HG03060 (cell line): ENCODE results near the gene KCTD21.

Source experiments
- ATAC-seq: cut with Tn5 transposase; IDR thresholded peaks from one replicate; pipeline ENCODE4 v1.9.1; 2021; ENCODE audit warnings: low read depth, moderate number of reproducible peaks; ENCODE audit not compliant: unreplicated experiment

Gene KCTD21

DNA sequence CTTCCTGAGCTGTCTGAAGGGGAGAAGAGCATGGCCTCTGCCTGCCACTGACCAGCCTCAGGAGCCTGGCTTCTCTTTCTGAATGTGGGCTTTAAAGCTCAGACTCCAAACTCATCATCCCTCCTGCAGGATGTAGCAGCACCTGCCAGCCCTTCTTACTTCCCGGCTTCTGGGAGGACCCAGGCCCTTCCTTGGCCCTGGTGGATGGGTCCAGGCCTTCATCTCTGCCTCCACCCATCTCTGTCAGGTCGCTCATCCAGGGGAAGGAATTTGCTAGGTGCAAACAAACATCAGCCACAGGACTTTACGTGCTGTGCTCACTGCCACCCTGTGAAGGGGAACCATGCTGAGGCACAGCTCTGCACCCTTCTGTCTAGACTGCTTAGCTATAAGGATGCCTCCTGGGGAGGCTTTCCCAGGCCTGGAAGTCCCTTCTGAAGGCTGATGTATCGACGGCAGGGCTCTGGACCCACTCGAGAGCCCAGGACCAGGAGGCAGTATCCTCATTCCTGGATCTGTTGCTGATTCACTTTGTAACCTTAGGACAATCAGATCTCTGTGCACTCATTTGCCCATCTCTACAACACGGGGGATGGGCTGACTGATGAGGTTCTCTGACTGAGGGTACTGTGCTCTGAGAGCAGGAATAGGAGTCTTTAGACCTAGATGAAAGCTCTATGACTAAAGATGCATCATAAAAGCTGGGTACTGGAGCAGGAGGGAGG is 31.2 kb upstream of the KCTD21 start:
- no peak for ATAC-seq

DNA sequence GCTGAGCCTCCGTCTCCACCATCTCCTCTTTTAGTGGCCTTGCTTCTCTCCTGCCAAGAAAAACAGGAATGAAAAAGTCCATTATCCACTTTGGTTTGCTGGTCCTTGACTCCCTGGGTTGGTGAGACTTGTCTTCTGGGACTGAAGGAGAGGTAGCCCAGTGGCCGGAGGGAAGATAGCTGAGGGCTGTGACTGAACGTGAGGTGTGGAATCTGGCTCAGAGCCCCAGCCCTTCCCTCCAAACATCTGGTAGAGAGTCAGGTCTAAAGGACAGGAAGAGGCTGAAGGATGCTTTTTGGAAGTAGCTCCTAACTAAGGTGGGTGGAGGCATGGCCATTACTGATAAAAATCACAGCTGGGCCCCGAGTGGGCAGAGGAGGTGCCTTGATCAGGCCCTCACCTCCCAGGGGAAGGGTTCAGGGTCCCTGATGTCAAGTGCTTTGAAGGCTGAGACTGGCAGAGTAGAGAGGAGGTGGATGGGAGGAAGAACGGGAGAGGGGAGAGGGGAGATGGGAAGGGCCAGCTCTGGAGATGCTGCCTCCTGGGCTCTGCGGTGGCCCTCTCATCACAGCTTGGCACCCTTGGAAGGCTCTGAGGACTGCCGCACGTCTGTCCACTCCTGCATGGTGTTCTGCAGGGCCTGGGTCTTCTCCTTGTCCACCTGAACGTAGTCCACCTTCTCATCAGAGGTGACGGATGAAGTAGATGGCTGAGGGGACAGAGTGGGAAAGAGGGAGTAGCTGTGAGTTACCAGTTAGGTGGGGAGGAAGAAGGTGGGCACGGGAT is 30.5 kb upstream of the KCTD21 start:
- no peak for ATAC-seq

DNA sequence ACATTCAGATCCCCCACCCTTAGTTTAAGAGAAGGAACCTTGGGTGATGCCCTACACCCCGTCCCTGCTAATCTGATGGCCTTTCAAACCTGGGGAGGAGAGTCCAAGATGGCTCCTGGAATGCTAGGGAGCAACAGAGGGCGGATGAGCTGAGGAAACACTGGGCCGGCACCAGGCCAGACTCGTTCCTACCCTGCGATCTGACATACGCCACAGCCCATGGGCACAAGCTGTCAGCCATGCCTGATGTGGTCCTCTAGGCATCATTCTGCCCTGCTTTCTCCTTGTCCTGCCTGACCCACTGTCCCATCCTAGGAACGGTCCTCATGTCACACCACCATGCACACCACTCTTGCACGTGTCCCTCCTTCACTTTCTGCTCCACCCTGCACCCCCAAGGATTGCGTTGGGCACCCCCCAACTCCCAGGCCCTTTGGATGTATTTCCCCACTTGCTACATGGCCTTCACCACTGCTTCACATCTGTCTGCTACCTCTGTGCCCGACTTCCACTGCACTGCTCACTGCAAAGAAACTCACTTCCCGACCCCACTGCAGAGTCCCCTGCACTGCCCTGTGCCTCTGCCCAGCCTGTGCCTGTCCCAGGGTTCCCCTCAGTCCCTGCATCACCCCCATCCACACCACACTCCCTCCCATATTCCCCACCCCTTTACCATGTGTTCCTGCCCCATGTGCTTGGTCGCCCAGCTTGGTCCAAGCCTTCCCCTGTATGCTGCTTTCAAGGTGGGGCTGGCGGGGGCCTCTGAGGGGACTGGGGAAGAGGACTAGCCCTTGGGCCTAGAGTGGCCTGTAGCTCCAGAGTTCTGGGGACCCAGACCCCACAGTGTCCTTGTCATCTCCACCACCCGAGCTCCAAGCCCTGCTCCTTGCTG is 29.5 kb upstream of the KCTD21 start:
- no peak for ATAC-seq

DNA sequence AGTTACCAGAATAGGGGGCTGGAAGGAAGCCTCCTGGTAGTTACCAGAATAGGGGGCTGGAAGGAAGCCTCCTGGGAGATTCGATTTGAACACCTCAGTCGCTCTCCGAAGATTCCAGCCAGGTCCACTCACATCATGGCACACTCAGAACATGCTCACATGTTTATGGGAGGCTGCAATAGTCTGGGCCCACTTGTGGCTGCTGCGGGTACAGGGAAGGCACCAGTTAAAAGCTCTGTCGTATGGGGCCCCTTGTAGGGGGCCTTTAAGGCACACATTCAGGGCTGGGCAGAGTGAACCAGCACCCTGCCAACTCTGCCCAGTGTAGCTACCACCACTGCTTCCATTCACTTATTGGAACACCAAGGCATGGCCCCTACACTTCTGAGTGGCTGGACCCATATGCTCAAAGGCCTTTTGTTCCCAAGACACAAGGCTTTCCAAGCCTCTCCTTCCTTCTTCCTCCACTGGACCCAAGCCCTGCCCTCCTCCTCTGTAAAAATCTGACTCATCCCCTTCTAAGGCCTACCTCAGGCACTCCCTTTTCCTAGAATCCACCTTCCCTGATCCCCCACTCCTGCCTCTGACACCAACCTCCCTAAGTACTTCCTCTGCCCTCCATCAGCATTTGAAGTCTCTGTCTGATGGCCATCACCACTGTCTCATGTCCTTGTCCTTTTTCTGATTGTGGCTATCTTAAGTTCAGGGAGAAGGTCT is 28.3 kb upstream of the KCTD21 start:
- ATAC-seq, result no peak

DNA sequence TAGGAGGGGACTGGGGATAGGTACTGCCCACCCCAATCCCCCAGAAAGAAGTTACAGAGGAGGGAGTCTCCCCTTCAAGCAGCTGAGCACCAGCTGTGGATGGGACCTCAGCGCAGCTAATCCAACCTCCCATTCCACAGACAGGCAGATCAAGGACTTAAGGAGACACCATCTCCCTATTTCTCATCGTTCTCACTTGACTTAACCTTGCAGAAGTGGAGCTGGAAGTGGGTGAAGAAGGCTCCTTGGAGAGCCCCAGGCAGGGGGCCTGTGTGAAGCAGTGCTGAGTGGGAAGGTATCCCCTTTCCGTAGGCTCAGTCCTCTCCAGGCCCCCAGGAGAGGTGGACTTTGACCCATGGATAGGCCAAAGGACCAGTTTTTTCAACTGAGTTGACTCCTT is 27.6 kb upstream of the KCTD21 start:
- no peak for ATAC-seq

DNA sequence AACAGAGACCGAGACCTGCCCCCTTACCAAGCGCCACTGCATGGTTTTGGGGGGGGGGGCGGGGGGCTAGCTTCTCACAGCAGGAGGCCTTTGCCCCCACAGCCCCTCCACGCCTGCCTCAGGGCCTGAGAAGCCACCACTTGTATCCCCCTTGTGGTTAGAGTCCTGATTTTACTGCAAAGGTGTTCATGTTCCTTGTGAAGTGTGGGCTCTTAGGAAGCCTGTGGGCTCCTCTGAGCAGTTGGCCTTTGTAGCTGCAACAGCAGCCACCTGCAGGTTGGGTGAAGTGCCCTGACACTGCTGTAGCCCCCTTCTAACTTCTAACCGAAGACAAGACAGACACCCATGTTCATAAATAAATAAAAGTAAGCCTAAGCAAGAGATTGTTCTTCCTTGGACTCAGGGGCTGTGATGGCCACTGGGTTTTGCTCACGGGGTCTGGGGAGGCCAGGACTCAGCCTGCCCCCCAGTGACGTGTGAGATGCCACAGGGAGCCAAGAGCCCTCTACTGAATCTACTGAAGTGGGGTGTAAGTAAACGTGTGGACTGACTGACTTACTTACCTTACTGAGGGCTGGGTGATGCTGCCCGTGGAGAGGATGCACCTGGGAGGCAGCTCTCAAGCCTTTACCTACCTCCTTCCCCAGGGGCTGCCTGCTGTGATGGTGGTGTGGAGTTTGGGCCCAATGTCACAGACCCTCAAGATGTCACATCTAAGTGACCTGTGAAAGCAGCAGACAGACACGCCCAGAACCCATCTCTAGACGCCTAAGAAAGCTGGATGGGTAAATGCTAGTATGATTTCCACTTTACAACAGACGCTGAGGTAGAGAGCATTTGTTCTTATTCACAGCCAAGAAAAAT is 26.1 kb upstream of the KCTD21 start:
- ATAC-seq, result no peak

DNA sequence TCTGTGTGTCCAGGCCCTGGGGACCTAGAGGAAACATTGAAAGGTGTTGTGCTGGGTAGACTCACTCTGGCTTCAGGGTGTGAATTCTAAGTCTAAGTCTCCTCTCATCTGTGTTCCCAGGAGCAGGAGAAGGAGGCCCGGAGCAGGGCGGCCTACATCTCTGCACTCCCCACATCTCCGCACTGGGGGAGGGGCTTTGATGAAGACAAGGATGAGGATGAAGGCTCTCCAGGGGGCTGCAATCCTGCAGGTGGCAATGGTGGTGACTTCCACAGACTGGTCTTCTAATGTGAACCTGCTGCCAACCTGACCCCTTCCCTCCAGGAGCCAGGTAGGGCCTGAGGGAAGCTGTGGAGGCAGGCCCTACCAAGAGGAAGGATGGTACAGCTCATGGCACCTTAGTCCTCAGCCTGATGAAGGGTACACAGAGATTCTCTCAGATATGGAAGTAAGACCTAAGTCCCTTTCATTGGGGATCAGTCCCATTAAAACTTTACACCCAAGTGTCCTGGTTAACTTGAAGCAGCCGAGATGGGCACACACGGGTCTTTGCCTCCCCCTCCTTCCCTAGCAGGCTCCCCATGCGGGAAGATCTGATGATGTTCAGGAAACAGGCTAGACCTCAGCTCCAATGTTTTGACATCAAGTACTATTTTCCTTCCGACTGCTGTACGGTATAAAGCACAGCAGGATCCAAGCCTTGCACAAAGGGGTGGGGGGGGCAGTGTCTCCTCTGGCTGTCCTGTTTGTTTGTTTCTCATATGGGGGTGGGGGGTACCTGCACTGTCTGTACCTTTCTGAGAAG is 25.3 kb upstream of the KCTD21 start:
- ATAC-seq, result no peak

DNA sequence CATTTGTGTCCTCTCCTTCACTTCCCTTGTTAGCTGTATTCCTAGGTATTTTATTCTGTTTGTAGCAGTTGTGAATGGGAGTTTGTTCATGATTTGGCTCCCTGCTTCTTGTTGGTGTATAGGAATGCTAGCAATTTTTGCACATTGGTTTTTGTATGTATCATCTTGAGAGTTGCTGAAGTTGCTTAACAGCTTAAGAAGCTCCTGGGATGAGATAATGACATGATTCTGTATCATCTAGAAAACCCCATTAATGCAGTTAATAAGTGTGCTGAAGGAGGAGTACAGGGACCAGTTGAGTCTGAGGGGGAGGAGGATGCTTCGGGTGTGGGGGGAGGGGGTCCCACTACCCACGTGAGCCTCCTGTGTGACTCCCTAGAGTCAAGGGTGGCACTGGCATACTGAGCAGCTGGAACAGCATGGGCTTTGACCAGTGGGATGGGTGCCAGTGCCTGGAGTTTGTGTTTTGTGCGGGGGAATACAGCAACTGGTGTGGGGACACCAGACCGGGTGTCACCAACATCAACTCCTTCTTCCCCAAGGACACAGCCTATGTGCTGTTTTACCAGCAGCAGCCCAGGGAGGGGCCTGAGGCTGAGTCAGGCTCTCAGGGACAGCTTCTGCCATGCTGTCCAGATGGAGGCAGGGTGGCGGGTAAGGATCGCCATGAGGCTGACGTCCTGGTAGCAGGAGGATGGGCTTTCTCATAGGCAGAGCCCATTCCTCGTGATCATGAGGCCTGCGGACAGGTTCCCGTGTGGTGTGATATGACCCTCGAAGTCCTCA is 24.4 kb upstream of the KCTD21 start:
- no peak for ATAC-seq

DNA sequence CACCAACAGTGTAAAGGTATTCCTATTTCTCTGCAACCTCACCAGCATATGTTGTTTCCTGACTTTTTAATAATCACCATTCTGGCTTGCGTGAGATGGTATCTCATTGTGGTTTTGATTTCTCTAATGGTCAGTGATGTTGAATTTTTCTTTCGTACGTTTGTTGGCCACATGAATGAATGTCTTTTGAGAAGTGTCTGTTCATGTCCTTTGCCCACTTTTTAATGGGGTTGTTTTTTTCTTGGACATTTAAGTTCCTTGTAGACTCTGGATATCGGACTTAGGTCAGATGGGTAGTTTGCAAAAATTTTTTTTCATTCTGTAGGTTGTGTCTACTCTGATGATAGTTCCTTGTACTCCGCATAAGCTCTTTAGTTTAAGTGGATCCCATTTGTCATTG is 23.1 kb upstream of the KCTD21 start:
- no peak for ATAC-seq

DNA sequence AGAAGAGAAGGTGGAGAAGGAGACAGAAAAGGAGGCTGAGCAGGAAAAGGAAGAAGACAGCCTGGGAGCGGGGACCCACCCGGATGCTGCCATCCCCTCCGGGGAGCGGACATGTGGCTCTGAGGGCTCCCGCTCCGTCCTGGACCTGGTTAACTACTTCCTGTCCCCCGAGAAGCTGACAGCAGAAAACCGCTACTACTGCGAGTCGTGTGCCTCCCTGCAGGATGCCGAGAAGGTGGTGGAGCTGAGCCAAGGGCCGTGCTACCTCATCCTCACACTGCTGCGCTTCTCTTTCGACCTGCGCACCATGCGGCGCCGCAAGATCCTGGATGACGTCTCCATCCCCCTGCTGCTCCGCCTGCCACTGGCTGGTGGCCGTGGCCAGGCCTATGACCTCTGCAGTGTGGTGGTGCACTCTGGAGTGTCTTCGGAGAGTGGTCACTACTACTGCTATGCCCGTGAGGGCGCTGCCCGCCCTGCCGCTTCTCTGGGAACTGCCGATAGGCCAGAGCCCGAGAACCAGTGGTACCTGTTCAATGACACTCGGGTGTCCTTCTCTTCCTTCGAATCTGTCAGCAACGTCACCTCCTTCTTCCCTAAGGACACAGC is 21.7 kb upstream of the KCTD21 start:
- ATAC-seq, result no peak

DNA sequence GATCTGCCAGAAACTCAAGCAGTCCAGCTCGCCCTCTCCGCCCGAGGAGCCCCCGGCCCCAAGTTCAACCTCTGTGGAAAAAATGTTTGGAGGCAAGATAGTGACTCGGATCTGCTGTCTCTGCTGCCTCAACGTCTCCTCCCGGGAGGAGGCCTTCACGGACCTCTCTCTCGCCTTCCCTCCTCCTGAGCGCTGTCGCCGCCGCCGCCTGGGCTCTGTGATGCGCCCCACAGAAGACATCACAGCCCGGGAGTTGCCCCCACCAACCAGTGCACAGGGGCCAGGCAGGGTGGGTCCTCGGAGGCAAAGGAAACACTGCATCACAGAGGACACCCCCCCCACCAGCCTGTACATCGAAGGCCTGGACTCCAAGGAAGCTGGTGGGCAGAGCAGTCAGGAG is 21.1 kb upstream of the KCTD21 start:
- no peak for ATAC-seq

DNA sequence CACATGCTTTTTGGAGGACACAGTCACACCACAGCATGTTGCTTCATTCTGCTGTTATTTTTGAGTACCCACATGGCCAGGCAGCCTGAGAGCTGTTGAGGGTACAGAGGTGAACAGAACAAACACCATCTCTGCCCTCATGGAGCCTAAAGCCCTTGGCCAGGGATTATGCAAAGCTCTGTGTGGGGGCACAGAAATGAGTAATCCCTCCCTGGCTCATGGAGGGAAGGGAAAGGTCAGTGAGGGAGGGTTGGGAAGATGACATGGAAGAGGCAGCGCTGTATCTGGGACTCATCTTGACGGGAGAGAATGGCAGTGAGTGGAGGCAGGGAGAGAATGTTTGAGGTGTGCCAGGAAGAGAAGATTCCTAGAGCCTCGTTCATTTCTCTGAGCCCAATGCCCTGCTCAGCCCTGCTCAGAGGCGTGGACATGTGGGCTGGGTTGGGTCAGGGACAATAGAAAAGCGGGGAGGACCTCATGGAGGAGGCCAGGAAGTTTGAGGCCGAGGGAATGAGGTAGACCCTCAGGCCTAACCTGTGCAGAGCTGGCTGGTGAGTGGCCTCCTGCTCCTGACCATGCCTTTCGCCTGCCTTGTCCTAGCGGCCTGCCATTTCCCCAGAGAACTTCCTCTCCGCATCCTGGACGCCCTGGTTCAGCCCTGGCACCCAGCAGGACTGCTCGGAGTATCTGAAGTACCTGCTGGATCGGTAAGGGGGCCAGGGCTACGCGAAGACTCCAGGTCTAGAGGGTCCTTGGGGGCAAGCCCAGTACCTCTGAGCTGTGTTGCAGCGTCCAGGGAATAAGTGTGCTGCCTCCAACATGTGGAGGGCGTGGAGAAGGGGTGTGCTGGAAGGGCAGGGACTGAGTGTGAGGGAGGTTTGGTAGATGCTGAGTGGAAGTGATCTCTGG is 20.1 kb upstream of the KCTD21 start:
- ATAC-seq, result no peak

DNA sequence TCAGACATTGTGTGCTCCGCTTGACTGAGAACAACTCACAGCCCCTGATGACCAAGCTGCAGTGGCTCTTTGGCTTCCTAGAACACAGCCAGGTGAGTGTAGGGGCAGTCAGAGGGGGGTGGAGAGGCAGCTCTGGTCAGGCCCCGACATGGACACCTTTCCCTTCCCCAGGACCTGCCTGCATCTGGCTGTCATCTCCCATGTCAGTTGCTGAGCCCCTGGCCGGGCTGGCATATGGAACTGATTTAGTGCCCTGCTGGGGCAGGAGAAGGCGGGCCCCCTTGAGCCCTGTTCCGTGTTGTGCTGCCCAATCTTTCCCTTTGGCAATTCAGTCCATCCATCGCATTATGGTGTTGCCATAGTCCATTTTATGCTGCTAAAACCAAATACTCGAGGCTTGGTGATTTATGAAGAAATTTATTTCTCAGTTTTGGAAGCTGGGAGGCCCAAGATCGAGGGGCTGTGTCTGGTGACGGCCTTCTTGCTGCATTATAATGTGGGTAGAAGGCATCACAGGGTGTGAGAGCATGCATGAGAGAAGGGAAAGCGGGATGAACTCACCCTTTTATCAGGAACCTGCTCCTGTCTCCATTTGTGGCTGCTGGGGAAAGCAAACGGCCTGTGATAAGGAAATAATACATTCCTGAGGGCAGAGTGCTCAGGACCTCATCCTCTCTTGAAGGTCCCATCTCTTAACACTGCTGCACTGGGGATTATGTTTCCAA is 19.3 kb upstream of the KCTD21 start:
- no peak for ATAC-seq

DNA sequence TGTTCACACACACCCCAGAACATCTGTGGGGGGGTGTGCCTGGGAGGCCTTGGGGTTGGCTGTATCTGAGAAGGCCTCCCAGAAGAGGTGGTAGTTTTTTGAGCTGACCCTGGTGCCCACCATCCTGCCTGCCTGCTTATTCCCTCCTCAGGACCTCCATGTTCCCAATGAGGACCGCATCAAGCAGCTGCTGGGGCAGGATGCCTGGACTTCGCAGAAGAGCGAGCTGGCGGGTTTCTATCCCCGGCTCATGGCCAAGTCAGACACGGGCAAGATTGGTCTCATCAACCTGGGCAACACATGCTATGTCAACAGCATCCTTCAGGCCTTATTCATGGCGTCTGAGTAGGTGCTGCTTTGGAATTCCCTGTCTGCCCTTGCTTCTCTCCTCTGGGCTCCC is 17.3 kb upstream of the KCTD21 start:
- no peak for ATAC-seq

DNA sequence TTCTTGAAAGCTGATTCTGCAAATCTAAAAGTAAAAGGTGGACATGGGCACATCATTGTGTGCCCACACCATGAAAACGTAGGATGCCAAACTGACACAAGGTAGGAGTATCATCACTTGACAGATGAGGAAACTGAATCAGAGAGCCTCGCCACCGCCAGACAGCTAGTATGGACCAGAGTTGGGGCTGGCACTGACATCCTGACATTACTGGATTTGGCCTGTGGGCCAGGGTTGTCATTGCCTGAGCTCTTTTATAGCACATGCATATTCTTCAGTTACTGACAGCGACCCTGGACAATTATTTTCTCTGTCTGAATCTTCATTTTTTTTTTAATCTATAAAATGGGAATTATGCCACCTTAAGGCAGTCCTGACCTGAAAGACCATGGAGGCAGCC is 16.8 kb upstream of the KCTD21 start:
- ATAC-seq, result no peak

DNA sequence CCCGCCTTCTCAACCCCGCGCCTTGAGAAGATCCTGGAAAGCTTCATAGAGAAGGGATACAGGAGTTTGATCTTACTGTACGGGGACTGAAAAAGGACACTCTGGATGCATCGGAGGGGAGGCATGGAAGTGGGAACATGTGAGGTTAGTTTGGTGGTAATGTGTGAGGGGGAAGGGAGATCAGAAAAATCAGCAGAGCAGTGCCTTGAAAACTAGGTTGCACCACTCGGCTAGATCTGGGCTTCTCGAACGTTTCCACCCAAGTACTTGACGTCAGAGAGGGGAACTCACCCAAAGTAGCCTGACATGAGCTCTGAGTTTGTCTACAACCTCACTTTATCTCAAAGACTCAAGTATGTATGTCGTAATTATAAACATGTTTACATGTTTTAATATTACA is 14.8 kb upstream of the KCTD21 start:
- ATAC-seq, result no peak
